GM18507 (cell line): ENCODE data around the gene SLCO4C1.
A peak's percentile ranks its signal among the peaks of the same experiment; 100 is the strongest.

Experiments
- DNase-seq: peaks from one replicate; pipeline ENCODE4 v3.0.0; 2011; ENCODE audit warnings: low read depth; ENCODE audit not compliant: insufficient read length; ENCODE audit errors: extremely low spot score
- FAIRE-seq: peaks from 2 replicates; lab custom pipeline; 2011; peaks lifted over from hg19 to GRCh38; lab: Jason Lieb, UNC

Gene SLCO4C1

GRCh38 chr5:102278231-102278630, 17.9 kb downstream of the SLCO4C1 start:
- FAIRE-seq: no peak
- DNase-seq: no peak

DNA sequence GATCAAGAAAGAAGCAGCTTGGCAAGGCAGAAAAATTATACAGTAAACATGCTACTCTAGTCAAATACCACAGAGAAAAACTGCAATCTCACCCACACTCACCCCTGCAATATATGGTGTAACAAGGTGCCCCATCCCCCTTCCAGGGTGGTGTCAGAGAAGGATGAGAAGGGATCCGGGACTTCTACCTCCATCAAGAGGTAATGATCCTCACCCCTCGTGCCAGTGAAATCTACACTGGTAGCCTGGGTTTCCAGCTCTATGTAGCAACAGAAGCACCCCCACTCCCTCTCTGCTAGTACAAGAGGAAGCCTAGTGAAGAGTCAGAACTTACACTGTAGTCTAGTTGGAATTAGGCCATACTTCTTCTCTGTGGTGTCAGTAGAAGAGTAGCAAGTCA, 18.9 kb downstream of the SLCO4C1 start:
- DNase-seq (no peak), FAIRE-seq (no peak)

DNA sequence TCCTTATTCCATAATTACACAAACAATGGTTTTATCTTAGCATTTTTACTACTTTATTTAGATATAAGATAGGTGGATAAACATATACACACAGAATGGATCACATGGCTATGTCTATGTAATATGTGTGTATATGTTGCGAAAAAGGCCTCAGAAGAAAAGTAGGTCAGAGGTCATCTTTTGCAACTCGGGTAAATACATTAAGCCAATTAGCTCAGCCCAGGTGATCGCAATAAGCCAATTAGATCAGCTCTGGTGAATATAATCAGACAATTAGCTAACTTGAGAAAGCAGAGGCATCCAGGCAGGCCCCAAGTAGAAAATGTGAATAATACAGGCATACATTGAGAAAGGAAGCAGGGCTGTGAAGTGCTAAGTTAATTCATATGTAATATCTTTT, 24.3 kb downstream of the SLCO4C1 start:
- no peak for DNase-seq
- no peak for FAIRE-seq

DNA sequence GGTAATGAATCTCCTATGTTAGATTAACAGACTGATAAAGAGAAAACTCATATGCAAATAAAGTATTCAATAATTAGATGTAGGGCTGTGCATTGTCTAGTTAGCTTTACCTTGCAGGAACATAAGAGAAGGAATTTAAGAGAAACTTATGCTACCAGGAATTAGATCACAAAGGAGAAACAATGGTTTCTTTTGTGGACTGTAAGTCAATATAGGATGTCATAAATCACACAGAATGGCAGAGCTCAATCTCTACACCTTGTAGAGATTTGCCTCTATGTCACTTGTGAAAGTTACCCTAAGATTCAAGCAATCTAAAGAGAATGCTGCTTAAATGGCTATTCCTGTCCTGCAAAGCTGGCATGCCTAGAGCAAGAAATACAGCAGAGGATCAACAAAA, 26.0 kb downstream of the SLCO4C1 start:
- DNase-seq (no peak), FAIRE-seq (no peak)

- DNase-seq (no peak), FAIRE-seq (no peak)
Observed at GRCh38 chr5:102262688-102263087, 33.4 kb downstream of the SLCO4C1 start.

DNA sequence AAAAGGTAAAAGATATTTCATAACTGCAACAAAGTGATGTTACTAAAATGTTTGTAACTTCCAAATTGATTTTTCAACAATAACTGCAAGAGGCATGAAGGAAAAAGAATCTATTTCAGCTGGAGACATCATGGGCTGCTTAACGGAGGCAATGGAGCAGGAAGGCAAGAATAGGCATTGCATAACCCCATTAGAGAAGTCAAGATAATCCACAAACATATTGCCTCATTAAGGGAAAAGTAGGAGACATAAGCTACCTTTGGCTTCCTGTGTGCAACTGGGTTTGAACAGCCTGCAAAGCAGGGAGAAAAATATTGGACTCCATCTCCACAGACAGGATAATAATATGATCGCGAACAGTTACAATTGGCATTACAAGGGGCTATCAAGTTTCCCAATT, 46.7 kb downstream of the SLCO4C1 start:
- DNase-seq (no peak), FAIRE-seq (no peak)

- FAIRE-seq (no peak), DNase-seq (no peak)
Observed at GRCh38 chr5:102243213-102243612, 52.9 kb downstream of the SLCO4C1 start.

GRCh38 chr5:102241809-102242421, 54.2 kb downstream of the SLCO4C1 start:
- no peak for FAIRE-seq

DNA sequence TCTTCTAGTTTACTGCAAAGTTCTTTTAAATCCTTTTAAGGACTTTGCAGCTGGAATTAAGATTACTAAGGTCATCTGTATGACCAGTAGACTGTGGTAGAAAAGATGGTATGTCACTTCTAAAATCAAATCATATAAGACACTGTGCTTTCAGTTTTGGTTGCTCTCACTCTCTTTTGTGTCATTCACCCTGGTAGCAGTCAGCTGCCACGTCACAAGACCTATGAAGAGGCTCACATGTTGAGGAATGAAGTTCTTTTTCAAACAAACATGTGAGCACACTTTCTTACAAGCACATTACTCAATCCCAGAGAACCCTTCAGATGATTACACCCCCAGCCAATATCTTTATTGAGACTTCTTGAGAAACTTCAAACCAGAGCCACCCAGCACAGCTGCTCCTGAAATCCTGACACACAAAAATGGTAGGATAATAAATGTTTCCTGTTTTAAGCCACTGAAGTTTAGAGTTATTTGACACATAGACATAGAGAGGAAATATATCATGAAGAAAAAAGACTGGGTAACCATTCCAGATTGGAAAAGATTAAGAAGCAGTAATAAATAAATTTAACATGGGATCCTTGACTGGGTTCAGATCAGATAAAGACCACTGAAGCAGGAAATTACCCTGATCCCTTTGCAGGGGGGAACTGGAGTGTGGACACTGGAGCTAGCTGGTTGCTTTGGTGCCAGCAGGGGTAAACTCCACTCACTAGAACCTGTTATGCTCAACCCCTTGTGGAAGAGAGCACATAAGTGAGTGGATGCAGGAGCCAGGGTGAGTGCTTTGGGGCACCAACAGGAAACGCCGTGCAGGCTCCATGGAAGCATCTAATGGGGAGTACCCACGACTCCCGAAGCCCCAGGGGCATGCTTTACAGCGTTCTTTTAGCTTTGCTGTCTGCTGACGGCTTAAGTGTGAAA, 64.1 kb downstream of the SLCO4C1 start:
- FAIRE-seq (no peak), DNase-seq (peak; percentile 7)

More at GRCh38 chr5:102241809-102242421, 54.2 kb downstream of the SLCO4C1 start:
- DNase-seq: no peak

GRCh38 chr5:102229685-102230084, 66.4 kb downstream of the SLCO4C1 start:
- FAIRE-seq (no peak), DNase-seq (no peak)

GRCh38 chr5:102226321-102226720, 69.8 kb downstream of the SLCO4C1 start:
- FAIRE-seq: no peak
- DNase-seq: no peak

DNA sequence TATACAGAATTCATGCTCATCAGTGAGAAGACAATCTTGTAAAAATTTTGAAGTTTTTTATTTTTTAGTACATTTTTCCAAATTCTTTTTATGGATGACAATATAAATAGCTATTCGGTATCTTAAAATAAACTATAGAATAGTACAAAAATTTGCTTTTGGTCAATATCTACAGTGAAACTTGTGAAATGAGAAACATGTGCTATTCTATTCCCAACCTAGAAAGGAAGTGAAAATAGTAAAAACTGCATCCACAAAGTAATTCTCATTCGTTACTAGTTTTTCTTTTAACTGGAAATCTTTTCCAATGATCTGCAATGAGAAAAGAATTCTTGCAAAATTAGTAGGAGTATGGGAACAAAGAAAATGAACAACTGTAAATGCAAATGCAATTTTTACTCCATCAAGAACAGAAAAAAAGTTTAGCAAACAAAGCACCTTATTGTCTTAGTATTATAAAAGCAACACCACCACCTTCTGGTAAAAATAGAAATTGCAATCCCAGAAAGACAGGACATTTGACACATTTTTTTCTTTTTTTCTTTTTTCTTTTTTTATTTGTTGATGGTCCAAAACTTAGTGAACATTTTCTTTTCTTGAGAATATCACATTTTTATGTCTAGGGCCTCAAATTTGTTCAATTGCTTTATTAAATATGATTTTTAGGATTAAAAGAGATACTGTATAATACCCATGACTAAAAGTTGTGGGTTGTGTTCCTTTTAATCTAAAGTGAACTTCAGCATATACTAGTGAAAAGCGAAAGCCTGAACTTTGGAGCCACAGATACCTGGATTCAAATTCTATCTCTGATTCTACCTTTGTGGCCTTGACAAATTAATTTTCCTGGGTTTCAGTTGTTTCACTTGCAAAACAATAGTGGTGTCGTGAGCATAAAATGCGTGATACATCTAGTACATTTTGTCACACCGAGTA, 72.3 kb downstream of the SLCO4C1 start:
- DNase-seq (peak; percentile 3), FAIRE-seq (peak; percentile 79)

DNA sequence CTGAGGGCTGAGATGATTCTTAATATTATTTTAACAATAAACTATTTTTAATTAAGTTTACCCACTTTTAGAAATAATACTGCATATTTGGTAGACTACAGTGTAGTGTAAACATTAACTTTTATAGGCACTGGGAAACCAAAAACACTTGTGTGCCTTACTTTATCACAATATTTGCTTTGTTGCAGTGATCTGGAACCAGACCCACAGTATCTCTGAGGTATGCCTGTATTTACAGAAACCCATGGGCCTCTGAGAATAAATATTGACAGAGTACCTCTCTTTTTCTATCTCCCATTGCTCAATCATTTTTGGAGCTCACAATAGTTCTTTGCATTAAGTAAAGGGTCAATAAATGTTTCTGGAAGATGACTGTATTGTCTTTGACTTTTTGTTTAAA, 73.3 kb downstream of the SLCO4C1 start:
- FAIRE-seq (peak; percentile 9), DNase-seq (no peak)

GRCh38 chr5:102221949-102222348, 74.1 kb downstream of the SLCO4C1 start:
- DNase-seq (no peak), FAIRE-seq (no peak)

GRCh38 chr5:102218159-102218558, 77.9 kb downstream of the SLCO4C1 start:
- DNase-seq (no peak), FAIRE-seq (no peak)

DNA sequence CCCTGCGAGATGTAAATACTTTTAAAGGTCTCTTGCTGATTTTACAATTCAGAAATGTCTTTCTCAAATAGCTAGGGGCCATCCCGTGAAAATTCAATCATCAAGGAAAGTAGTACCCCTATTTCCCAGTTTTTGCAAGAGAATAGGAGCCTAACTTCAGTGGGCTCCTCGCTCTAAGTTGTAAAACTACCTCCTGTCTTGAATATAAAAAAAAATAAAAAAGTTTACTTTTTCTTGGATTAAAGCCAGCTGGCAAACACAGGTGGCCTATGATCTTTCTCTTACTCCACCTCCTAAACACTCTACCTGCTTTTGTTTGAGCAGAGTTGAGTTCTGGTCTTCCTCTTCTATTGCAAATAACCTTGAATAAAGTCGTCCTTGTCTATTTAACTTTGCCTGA, 79.4 kb downstream of the SLCO4C1 start:
- DNase-seq (no peak), FAIRE-seq (no peak)

- DNase-seq: no peak
- no peak for FAIRE-seq
Observed at GRCh38 chr5:102211165-102211564, 84.9 kb downstream of the SLCO4C1 start.

- FAIRE-seq (no peak), DNase-seq (no peak)
Observed at GRCh38 chr5:102200861-102201260, 95.2 kb downstream of the SLCO4C1 start.

- no peak for DNase-seq
- FAIRE-seq: no peak
Observed at GRCh38 chr5:102196481-102196880, 99.6 kb downstream of the SLCO4C1 start.
